NCI-H524 (cell line): Measurements from ENCODE around the gene IGFALS.

Experiments
- DNase-seq, 2 experiments: peaks; one replicate each; lab custom pipeline; 2025; lab: John Stamatoyannopoulos, UW

Gene IGFALS

GRCh38 chr16:1765826-1766225 is 27.7 kb downstream of the IGFALS start:
- no peak for DNase-seq

- no peak for DNase-seq
Observed at GRCh38 chr16:1764971-1765370, 28.5 kb downstream of the IGFALS start.

DNA sequence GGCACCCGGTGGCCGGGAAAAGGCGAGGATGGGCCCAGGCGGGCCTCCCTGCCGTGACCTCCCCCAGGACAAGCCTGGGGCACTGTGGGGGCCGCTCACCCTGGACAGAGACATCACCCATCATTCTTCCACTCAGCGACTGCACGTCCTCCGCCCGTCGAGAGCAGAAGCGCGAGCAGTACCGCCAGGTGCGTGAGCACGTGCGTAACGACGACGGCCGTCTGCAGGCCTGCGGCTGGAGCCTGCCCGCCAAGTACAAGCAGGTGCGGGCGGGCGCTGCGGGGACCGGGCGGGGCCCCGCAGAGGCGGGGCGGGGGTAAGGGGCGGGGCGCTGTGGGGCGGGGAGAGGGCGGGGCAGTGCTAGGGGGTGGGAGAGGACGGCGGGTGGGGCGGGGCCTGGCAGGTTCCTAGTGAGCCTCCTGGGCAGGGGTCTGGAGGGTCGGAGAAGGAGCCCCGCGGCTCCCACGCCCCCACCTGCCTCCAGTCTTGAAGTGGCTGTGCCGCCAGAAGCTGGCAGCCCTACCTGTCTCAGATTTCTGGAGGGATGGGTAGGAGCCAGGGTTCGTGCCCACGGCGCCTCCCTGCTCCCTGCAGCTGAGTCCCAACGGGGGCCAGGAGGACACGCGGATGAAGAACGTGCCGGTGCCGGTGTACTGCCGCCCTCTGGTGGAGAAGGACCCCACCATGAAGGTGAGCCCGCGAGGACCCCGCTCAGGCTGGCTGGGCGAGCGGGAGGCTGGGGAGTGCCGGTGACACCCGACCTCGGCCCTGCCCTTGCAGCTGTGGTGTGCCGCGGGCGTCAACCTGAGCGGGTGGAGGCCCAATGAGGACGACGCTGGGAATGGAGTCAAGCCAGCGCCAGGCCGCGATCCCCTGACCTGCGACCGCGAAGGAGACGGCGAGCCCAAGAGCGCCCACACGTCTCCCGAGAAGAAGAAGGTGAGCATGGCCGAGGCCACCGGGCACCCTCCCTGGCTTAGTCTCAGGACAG is 29.7 kb downstream of the IGFALS start:
- DNase-seq: peak; percentile 24 to 65

GRCh38 chr16:1762879-1763520 is 30.5 kb downstream of the IGFALS start:
- DNase-seq: no peak

- DNase-seq: peak; percentile 59 to 84
Observed at GRCh38 chr16:1762196-1762878, 31.2 kb downstream of the IGFALS start.

DNA sequence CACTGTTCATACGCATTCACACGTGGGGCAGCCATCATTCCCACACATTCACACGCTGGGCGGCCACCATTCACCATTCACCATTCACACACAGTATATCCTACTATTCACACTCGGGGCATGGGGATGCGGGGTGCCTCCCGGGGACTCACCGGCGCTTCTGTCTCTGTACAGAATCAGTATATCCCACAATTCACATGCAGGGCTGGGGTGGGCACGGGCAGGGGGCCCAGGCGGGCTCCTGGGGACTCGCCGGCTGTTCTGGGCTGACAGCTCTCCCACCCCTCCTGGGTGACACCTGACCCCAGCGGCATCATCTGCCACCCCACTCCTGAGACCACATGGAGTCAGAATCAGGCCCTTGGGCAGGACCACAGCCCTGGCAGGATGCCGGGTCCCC is 31.8 kb downstream of the IGFALS start:
- DNase-seq: no peak

GRCh38 chr16:1760911-1761310 is 32.6 kb downstream of the IGFALS start:
- DNase-seq: no peak

DNA sequence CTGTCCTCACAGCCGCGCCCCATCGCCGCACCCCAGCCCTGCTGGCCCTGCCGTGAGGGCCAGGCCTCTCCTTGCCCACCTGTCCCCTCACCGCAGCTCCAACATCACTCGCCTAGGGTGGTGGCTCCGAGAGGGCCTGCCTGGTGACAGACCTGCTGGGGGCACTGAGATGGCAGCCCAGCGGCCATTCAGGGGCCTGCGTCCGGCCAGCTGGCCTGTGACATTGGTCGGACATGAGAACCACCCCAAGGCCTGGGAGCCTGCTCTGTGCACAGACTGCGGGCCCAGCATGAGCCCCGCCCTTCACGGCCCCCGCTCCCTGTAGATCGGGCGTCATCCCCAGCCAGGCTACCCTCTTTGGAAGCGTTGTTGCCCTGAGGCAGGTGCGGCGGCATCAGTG is 34.0 kb downstream of the IGFALS start:
- DNase-seq: no peak

DNA sequence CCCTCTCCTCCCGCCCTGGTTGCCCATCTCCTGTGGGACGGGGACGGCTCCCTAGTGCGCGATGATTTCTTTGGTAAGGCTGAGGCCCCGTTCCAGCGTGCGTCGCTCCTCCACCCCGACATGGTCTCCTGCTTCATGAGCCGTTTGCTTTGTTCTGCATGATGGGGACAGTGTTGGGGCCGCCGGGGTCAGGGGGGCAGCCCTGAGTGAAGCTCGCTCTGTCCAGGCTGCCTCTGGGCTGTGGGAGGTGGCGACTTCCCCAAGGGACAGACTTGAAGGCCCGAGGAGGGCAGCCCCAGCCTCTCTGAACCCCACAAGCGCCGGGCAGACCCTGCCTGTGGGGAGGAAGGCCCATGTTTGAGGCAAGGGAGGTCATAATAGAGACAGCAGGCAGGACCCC is 34.6 kb downstream of the IGFALS start:
- no peak for DNase-seq

DNA sequence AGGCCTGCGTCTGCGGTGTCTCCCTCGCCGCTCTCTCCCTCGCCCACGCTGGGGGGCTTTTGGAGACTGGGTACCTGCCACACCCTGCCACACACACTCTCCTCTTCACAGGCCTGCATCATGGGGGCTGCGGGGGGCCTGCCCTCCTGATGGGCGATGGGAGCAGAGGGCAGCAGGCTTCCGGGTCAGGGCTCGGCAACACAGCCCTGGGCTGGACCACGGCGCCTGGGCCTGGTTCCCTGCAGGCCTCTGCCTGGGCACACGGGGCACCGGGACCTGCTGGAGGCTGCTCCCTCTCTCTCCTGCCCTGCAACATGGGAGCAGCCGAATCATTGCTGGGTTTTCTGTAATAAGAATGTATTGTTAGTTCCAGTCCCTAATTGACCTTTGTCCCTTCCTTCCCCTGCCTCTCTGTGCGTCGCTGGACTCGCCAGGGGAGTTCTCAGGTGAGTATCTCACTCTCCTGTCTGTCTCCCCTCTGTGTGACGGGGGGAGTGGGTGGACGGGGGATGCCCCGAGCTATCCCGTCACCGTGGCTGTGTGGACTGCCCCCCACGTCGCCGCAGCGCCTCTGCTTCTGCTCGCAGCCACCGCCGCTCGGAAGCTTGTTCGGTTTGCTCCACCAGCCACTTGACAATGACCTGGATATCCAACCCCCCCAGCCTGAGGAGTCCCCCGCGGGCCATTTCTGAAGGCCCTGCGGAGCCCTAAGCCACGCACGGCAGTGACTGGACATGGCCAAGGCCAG is 35.6 kb downstream of the IGFALS start:
- DNase-seq: no peak

DNA sequence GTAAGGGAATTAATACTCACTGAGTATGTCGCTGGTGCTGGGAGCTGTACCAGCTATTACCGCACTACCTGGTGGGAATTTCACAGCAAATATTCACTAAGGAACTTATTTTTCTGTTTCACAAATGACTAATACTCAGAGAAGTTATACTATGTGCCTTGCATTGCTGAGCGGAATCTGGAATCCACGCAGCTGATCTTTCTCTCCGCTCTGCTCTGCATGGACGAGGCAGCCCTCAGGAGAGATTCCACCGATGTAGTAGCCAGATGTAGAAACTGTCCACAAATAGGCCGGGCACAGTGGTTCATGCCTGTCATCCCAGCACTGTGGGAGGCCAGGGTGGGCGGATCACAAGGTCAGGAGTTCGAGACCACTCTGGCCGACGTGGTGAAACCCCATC is 39.3 kb downstream of the IGFALS start:
- DNase-seq: no peak

GRCh38 chr16:1752853-1753252 is 40.7 kb downstream of the IGFALS start:
- DNase-seq: no peak

- DNase-seq: no peak
Observed at GRCh38 chr16:1751946-1752345, 41.6 kb downstream of the IGFALS start.

GRCh38 chr16:1749152-1750117 is 44.1 kb downstream of the IGFALS start:
- no peak for DNase-seq

- no peak for DNase-seq
Observed at GRCh38 chr16:1747934-1748333, 45.6 kb downstream of the IGFALS start.

GRCh38 chr16:1746693-1747195 is 46.8 kb downstream of the IGFALS start:
- DNase-seq: no peak

DNA sequence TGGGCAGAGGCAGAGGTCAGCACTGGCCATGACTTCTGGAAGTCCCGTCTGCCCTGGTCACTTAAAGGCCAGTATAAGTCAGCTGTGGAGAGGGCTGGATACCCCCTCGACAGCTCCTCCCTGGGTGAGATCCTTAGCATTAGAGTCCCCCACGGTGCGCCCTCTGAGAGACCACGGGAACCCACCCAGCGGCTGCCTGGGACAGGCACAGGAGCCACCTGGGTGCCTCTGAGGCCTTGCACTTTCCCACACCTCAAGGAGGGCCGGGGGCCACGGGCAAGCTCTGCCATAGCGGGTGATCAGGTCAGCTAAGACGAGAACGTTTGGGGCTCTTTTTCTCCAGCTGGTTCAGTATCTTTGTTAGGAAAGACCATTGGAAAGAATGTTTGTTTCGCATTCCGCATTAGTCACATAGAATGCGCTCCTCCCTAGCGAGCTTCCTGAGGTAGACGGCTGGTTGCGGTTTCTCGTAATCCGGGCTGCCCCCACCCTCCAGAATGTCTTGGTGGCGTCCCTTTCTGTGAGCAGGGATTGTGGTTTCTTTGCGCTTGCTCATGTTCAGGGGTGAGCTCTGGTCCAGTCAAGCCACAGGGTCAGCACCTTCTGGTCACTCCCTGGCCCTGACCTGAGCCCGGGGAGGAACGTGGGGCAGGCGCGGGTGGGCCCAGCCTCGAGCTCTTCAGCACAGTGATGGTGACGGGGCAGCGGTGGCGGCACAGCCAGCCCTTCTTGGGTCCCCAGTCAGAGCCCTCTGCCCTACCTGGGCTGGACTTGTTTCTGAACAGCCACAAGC is 47.4 kb downstream of the IGFALS start:
- no peak for DNase-seq

GRCh38 chr16:1745181-1745899 is 48.2 kb downstream of the IGFALS start:
- no peak for DNase-seq

- no peak for DNase-seq
Observed at GRCh38 chr16:1744338-1744840, 49.1 kb downstream of the IGFALS start.
